Measurements from ENCODE around the gene TFF1. TPM values are rescaled to one million over a fixed set of nuclear protein-coding genes. Genes with fewer than 3 reads are reported as not detected.

Gene TFF1
- total RNA-seq, 1 donor from 2014 or later, result 136 TPM

- no peaks in the 10 kb centered on the region for H3K4me1 Mint-ChIP-seq (ENCODE audit: unreplicated experiment)
- no peaks in the 10 kb centered on the region for H3K9me3 Mint-ChIP-seq
- H3K27ac Mint-ChIP-seq, result no peak overlapping the region
- H3K36me3 Mint-ChIP-seq, result no peaks in the 10 kb centered on the region
- peak; percentile 20 for DNase-seq (ENCODE audit: extremely low spot score, unreplicated experiment)
- no peak overlapping the region for H3K4me3 Mint-ChIP-seq
- H3K27me3 Mint-ChIP-seq, result peaks cover 3% of the 10 kb centered on the region
- no peak for TF ChIP-seq CTCF (conservative IDR thresholded peaks at IDR 0.05)
These were observed 17.6 kb downstream of the TFF1 start for GRCh38 chr21:42348762-42349161.

GRCh38 chr21:42347601-42348327 lies 18.6 kb downstream of the TFF1 start:
- H3K36me3 Mint-ChIP-seq, result no peaks in the 10 kb centered on the region
- H3K9me3 Mint-ChIP-seq, result no peaks in the 10 kb centered on the region
- peaks cover 3% of the 10 kb centered on the region for H3K27me3 Mint-ChIP-seq
- no peak overlapping the region for H3K4me3 Mint-ChIP-seq
- no peaks in the 10 kb centered on the region for H3K4me1 Mint-ChIP-seq (ENCODE audit: unreplicated experiment)
- no peak overlapping the region for H3K27ac Mint-ChIP-seq
- no peak for TF ChIP-seq CTCF (conservative IDR thresholded peaks at IDR 0.05)
- DNase-seq (ENCODE audit: extremely low spot score, unreplicated experiment), result peak; percentile 65

GRCh38 chr21:42346866-42347600 lies 19.3 kb downstream of the TFF1 start:
- H3K4me3 Mint-ChIP-seq, result no peak overlapping the region
- TF ChIP-seq CTCF (conservative IDR thresholded peaks at IDR 0.05), result no peak
- peaks cover 3% of the 10 kb centered on the region for H3K27me3 Mint-ChIP-seq
- no peak overlapping the region for H3K27ac Mint-ChIP-seq
- no peaks in the 10 kb centered on the region for H3K4me1 Mint-ChIP-seq (ENCODE audit: unreplicated experiment)
- DNase-seq (ENCODE audit: extremely low spot score, unreplicated experiment), result peak; percentile 59
- H3K36me3 Mint-ChIP-seq, result no peaks in the 10 kb centered on the region
- H3K9me3 Mint-ChIP-seq, result no peaks in the 10 kb centered on the region

GRCh38 chr21:42346441-42346840 lies 19.9 kb downstream of the TFF1 start:
- H3K27ac Mint-ChIP-seq, result no peak overlapping the region
- no peak for TF ChIP-seq CTCF (conservative IDR thresholded peaks at IDR 0.05)
- H3K9me3 Mint-ChIP-seq, result no peaks in the 10 kb centered on the region
- no peak overlapping the region for H3K4me3 Mint-ChIP-seq
- DNase-seq (ENCODE audit: extremely low spot score, unreplicated experiment), result peak; percentile 25
- no peaks in the 10 kb centered on the region for H3K4me1 Mint-ChIP-seq (ENCODE audit: unreplicated experiment)
- no peaks in the 10 kb centered on the region for H3K36me3 Mint-ChIP-seq
- peaks cover 1% of the 10 kb centered on the region for H3K27me3 Mint-ChIP-seq

GRCh38 chr21:42344631-42345030 lies 21.7 kb downstream of the TFF1 start:
- no peaks in the 10 kb centered on the region for H3K27me3 Mint-ChIP-seq
- no peaks in the 10 kb centered on the region for H3K9me3 Mint-ChIP-seq
- H3K36me3 Mint-ChIP-seq, result no peaks in the 10 kb centered on the region
- no peak overlapping the region for H3K4me3 Mint-ChIP-seq
- no peak overlapping the region for H3K27ac Mint-ChIP-seq
- no peak for TF ChIP-seq CTCF (conservative IDR thresholded peaks at IDR 0.05)
- DNase-seq (ENCODE audit: extremely low spot score, unreplicated experiment), result peak; percentile 43
- no peaks in the 10 kb centered on the region for H3K4me1 Mint-ChIP-seq (ENCODE audit: unreplicated experiment)
